Keratinocyte (primary cell): ENCODE data around the gene MOGAT1. TPM values are rescaled to one million over a fixed set of nuclear protein-coding genes. Genes with fewer than 3 reads are reported as not detected.
"Not testable (repeated sequence)": the region's sequence is repeated elsewhere in the genome, so short reads cannot be mapped to it uniquely, and the experiment has no call there.

Experiments used
- DNase-seq: peaks from one replicate; pipeline ENCODE4 v3.0.0-alpha.2; 2011; ENCODE audit warnings: low read depth, missing footprints, low spot score
- FAIRE-seq: peaks from 2 replicates; lab custom pipeline; 2011; peaks lifted over from hg19 to GRCh38; lab: Jason Lieb, UNC
- H2AFZ ChIP-seq: 2 replicates; pipeline ENCODE4 v1.6.0; 2012; ENCODE audit warnings: low read length, control low read depth, inconsistent platforms; ENCODE audit not compliant: control insufficient read depth
- H3K27ac ChIP-seq: 2 replicates; pipeline ENCODE4 v1.5.1; 2011; ENCODE audit warnings: low read length; ENCODE audit not compliant: control insufficient read depth, insufficient read depth
- H3K27me3 ChIP-seq: 3 replicates; pipeline ENCODE4 v1.6.0; 2011; ENCODE audit warnings: low read length; ENCODE audit not compliant: control insufficient read depth, insufficient read depth; ENCODE audit errors: extremely low read depth
- H3K36me3 ChIP-seq, 2 experiments: 2 replicates in 1 of 2; 3 replicates in 1 of 2; pipeline ENCODE4 v1.5.1; 2011; ENCODE audit warnings: low read length in 2 of 2, mild to moderate bottlenecking in 1 of 2; ENCODE audit not compliant: control insufficient read depth in 2 of 2, insufficient read depth in 2 of 2; ENCODE audit errors: extremely low read depth in 1 of 2
- H3K4me1 ChIP-seq: 3 replicates; pipeline ENCODE4 v1.5.1; 2011; ENCODE audit warnings: low read length; ENCODE audit not compliant: control insufficient read depth, insufficient read depth; ENCODE audit errors: extremely low read depth
- H3K4me2 ChIP-seq: 3 replicates; pipeline ENCODE4 v1.6.0; 2011; ENCODE audit warnings: low read depth, low read length; ENCODE audit not compliant: control insufficient read depth, insufficient read depth; ENCODE audit errors: extremely low read depth
- H3K4me3 ChIP-seq, 3 experiments: fragments of 200-600 bp in 1 of 3; sonication (generic) in 1 of 3; 2 replicates in 2 of 3; 3 replicates in 1 of 3; pipeline ENCODE4 v1.5.1; 2011 to 2016; ENCODE audit warnings: low read length in 3 of 3, mild to moderate bottlenecking in 3 of 3, control low read depth in 2 of 3, inconsistent platforms in 1 of 3, low read depth in 1 of 3, mixed read lengths in 1 of 3, mixed run types in 1 of 3, moderate library complexity in 1 of 3; ENCODE audit not compliant: control insufficient read depth in 2 of 3, insufficient read depth in 2 of 3; ENCODE audit errors: extremely low read depth in 1 of 3
- H3K79me2 ChIP-seq: 2 replicates; pipeline ENCODE4 v1.6.0; 2012; ENCODE audit warnings: low read length; ENCODE audit not compliant: control insufficient read depth, insufficient read depth
- H3K9ac ChIP-seq: 3 replicates; pipeline ENCODE4 v1.6.0; 2011; ENCODE audit warnings: low read length; ENCODE audit not compliant: control insufficient read depth, insufficient read depth; ENCODE audit errors: extremely low read depth
- H3K9me1 ChIP-seq: 3 replicates; pipeline ENCODE4 v1.6.0; 2011; ENCODE audit warnings: low read length; ENCODE audit not compliant: control insufficient read depth, insufficient read depth; ENCODE audit errors: extremely low read depth
- H3K9me3 ChIP-seq: 2 replicates; pipeline ENCODE4 v1.5.1; 2012; ENCODE audit warnings: low read depth, low read length; ENCODE audit not compliant: control insufficient read depth
- H4K20me1 ChIP-seq: 3 replicates; pipeline ENCODE4 v1.6.0; 2011; ENCODE audit warnings: low read length; ENCODE audit not compliant: control insufficient read depth, insufficient read depth; ENCODE audit errors: extremely low read depth
- CTCF ChIP-seq, 3 experiments: IDR thresholded peaks in 1 of 3; conservative IDR thresholded peaks in 1 of 3; optimal IDR thresholded peaks in 1 of 3; 2 replicates in 2 of 3; 3 replicates in 1 of 3; pipeline versions ENCODE3 to v1.5.1; 2011; ENCODE audit warnings: low read length in 3 of 3, mild to moderate bottlenecking in 3 of 3, moderate library complexity in 2 of 3, control low read depth in 1 of 3, inconsistent platforms in 1 of 3; ENCODE audit not compliant: insufficient read depth in 2 of 3; ENCODE audit errors: extremely low read depth in 1 of 3
- EZH2 ChIP-seq: IDR thresholded peaks from one replicate; pipeline ENCODE4 v1.6.1; 2012; ENCODE audit warnings: inconsistent platforms, mild to moderate bottlenecking, low read length, moderate library complexity
- dilution Hi-C: fragments of 300-500 bp; cut with MboI; formaldehyde crosslinking; loops from one replicate; pipeline ENCODE4 v1.7.0; 2020; ENCODE audit warnings: low sequenced_read_pairs; ENCODE audit not compliant: extremely low pct_ligation_motif_present
- polyA plus RNA-seq, 5 experiments: library from polyadenylated mRNA; depleted of rRNA in 3 of 5; stranded (reverse) in 3 of 5; stranded (forward) in 1 of 5; unstranded in 1 of 5; fragments of >200 nt; gene quantifications; 1 replicate in 1 of 5; 2 replicates in 3 of 5; 3 replicates in 1 of 5; pipeline versions ENCODE4 v1.2.1 to v1.2.3, GENCODE V29; 2011 to 2012; ENCODE audit warnings: missing spikeins in 2 of 5, low read depth in 1 of 5, low replicate concordance in 1 of 5

Gene MOGAT1
- polyA plus RNA-seq, 1 donor (not counting 4 experiments of a cell fraction or from before 2014, with no cell fraction given) = not detected

- FAIRE-seq (peak; percentile 52), DNase-seq (no peak)
- no peaks in the 10 kb centered on the region for H3K9me1 ChIP-seq
- no peaks in the 10 kb centered on the region for H3K9me3 ChIP-seq
- H3K79me2 ChIP-seq = no peaks in the 10 kb centered on the region
- no peak overlapping the region for H3K27ac ChIP-seq
- no peak for TF ChIP-seq EZH2
- peak; percentile 99 to 100 (median 99) for TF ChIP-seq CTCF (optimal IDR thresholded peaks at IDR 0.05 in 1 of 3, IDR thresholded peaks at IDR 0.05 in 1 of 3, conservative IDR thresholded peaks at IDR 0.05 in 1 of 3; ENCODE audit: extremely low read depth in 1 of 3, insufficient read depth in 2 of 3, low read length in 3 of 3)
- H3K4me3 ChIP-seq = no peak overlapping the region
- H3K4me2 ChIP-seq = no peak overlapping the region
- no peak overlapping the region for H3K9ac ChIP-seq
- H3K4me1 ChIP-seq = no peaks in the 10 kb centered on the region
- no peaks in the 10 kb centered on the region for H3K36me3 ChIP-seq
- H2AFZ ChIP-seq = no peak overlapping the region
- H3K27me3 ChIP-seq = peaks cover 3% of the 10 kb centered on the region
- H4K20me1 ChIP-seq = no peaks in the 10 kb centered on the region
- dilution Hi-C loops = no loop called here
These were observed 19.2 kb downstream of the MOGAT1 start for GRCh38 chr2:222690564-222691200.

GRCh38 chr2:222693413-222693812 lies 22.0 kb downstream of the MOGAT1 start:
- H4K20me1 ChIP-seq, dilution Hi-C loops: not testable (repeated sequence)

GRCh38 chr2:222693837-222694236 lies 22.4 kb downstream of the MOGAT1 start:
- Histone ChIP-seq H4K20me1 (no peaks in the 10 kb centered on the region), H2AFZ (no peak overlapping the region), H3K4me3 (no peak overlapping the region), H3K4me1 (no peaks in the 10 kb centered on the region), H3K79me2 (no peaks in the 10 kb centered on the region), H3K9me1 (no peaks in the 10 kb centered on the region), H3K4me2 (no peak overlapping the region), H3K9ac (no peak overlapping the region), H3K27me3 (no peaks in the 10 kb centered on the region), H3K9me3 (no peaks in the 10 kb centered on the region), H3K36me3 (no peaks in the 10 kb centered on the region), H3K27ac (no peak overlapping the region)
- DNase-seq = no peak
- TF ChIP-seq EZH2 (no peak), CTCF (optimal IDR thresholded peaks at IDR 0.05 in 1 of 3, IDR thresholded peaks at IDR 0.05 in 1 of 3, conservative IDR thresholded peaks at IDR 0.05 in 1 of 3; ENCODE audit: extremely low read depth in 1 of 3, insufficient read depth in 2 of 3, low read length in 3 of 3) (peak; percentile 32 to 49 (median 40))
- dilution Hi-C loops = no loop called here
- peak; percentile 32 for FAIRE-seq

More at GRCh38 chr2:222693413-222693812, 22.0 kb downstream of the MOGAT1 start:
- not testable (repeated sequence) for H3K9me3 ChIP-seq, H3K36me3 ChIP-seq, H3K27me3 ChIP-seq, DNase-seq, H3K27ac ChIP-seq, H3K4me2 ChIP-seq, H3K9me1 ChIP-seq, H3K79me2 ChIP-seq, H3K9ac ChIP-seq, H2AFZ ChIP-seq, FAIRE-seq, H3K4me3 ChIP-seq, H3K4me1 ChIP-seq
